LNCAP (cell line): ENCODE measurements around the gene CLSTN2.

Source experiments
- CTCF ChIP-seq: fragments of 450-650 bp; IDR thresholded peaks from 2 replicates; pipeline ENCODE4 v1.5.1; 2017; ENCODE audit warnings: mild to moderate bottlenecking

Gene CLSTN2

GRCh38 chr3:140421884-140422283, 486.9 kb downstream of the CLSTN2 start:
- TF ChIP-seq CTCF = no peak

GRCh38 chr3:140423146-140423545, 488.2 kb downstream of the CLSTN2 start:
- no peak for TF ChIP-seq CTCF

DNA sequence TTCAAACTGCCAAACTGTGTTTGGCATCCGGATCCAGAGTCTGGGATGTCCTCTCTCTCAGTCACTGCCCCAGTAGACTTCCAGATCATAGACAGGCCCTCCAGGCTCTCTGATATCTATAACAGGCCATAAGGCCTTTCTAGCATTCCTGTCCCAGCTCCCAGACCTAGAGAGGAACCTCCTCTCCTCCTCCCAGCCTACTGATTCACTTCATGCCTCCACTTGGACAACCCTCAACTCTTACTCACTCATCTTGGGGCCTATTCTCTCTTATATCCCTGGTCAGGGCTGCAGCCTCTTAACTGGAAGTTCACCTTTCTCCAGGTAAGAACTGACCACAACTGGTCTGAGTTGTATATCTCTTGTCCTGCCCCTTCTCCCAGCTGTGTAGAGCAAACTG, 489.2 kb downstream of the CLSTN2 start:
- no peak for TF ChIP-seq CTCF

DNA sequence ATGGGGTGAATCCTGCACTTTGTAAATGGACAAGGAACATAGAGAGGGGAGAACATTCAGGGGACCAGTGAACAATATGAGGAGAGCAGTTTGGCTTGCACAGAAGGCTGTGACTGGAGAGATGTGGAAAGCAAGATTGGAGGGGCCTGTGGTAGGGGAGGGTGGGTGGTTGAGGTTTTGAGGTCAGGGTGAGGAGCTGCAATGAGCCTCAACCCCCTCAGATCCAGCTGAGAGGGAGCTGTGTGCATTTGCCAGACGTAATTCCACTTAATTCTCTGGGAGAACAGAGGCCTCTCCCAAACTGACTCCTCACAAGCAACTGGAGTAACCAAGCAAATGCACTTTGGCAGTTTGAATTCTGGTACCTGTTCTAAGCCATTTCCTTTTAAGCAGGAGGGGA, 489.7 kb downstream of the CLSTN2 start:
- TF ChIP-seq CTCF = no peak

- no peak for TF ChIP-seq CTCF
Observed at GRCh38 chr3:140427786-140428185, 492.8 kb downstream of the CLSTN2 start.

GRCh38 chr3:140428380-140428779, 493.4 kb downstream of the CLSTN2 start:
- TF ChIP-seq CTCF = no peak

DNA sequence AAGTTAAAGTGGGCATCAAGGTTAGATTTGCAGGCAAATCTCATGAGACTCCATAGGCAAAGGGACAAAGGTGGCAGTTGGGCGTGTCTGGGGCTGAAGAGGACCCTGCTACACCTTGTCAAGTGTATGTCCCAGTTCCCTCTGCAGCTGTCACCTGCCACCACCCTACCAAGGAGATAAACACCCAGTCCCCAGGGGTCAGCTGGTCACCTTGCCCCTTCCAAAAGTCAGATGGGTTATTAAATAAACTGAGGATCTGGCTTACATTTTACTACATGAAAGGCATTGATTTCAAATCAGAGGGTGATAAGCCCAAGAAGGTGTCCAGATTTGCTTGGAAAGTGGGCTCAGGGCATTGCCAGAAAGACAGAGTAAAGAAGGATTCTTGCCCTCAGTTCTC, 494.8 kb downstream of the CLSTN2 start:
- TF ChIP-seq CTCF = no peak

DNA sequence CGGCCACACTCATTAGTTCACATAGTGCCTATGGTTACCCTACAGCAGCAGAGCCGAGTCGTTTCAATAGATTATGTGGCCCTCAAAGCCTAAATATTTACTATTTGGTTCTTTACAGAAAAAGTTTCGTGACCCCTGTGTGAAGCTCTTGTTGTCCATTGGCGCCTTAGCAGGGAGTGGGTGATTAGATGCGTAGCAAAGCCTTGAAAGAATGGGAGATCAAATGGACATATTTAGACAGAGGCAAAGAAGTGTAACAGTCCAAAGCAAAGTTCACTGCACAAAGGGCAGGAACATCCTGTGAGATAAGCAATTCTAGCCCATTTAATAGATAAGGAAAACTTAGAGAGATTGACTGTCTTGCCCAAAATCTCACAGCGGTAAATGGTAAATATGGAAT, 495.5 kb downstream of the CLSTN2 start:
- no peak for TF ChIP-seq CTCF
